Raji (cell line): ENCODE data around the gene GULP1.

ENCODE experiments used
- POLR2A ChIP-seq: IDR thresholded peaks from 2 replicates; pipeline ENCODE4 v1.6.1; 2011; ENCODE audit warnings: low read depth, low read length, control low read depth; ENCODE audit not compliant: insufficient read depth

The GULP1 gene

GRCh38 chr2:188314314-188315054 lies 22.8 kb downstream of the GULP1 start:
- TF ChIP-seq POLR2A: no peak

DNA sequence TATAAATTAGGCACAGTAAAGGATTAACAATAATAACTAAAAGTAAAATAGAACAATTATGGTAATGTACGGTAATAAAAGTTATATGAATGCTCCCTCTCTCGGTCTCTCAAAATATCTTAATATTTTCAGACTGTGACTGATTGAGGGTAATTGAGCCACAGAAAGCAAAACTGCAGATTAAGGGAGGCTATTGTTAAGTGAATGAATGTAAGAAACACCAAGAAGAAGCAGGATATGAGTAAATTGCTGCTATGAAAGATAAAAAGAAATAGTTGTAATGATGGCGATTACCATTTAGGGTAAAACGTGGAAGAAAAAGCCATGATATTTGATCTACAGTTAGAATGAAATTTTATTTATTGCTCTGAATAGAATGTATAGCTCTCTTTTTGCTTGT lies 24.1 kb downstream of the GULP1 start:
- TF ChIP-seq POLR2A: no peak

GRCh38 chr2:188316342-188316741 lies 24.7 kb downstream of the GULP1 start:
- TF ChIP-seq POLR2A: no peak

- no peak for TF ChIP-seq POLR2A
Observed at GRCh38 chr2:188316791-188317423, 25.2 kb downstream of the GULP1 start.

GRCh38 chr2:188318161-188318749 lies 26.6 kb downstream of the GULP1 start:
- no peak for TF ChIP-seq POLR2A

GRCh38 chr2:188319838-188320237 lies 28.2 kb downstream of the GULP1 start:
- no peak for TF ChIP-seq POLR2A

- no peak for TF ChIP-seq POLR2A
Observed at GRCh38 chr2:188320861-188321260, 29.2 kb downstream of the GULP1 start.

- TF ChIP-seq POLR2A: no peak
Observed at GRCh38 chr2:188322569-188323551, 31.2 kb downstream of the GULP1 start.

DNA sequence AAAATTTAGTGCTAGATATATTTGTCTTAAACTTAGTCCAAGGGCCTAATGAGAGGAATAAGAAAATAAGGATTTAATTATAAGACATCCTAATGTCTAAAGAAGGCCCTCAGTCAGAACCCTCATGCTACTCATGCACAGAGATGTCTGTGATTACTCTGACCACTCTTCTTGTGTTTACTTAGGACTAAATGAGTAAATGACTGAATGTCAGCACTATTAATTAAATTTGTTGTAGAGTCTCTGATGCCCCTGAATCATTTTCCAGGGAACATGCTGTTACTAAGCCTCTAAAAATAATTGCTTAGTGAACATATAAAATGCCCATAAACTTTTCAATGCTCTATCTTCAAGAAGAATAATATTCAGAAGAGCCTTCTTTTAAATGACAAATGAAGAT lies 32.4 kb downstream of the GULP1 start:
- TF ChIP-seq POLR2A: no peak

- no peak for TF ChIP-seq POLR2A
Observed at GRCh38 chr2:188326290-188326668, 34.6 kb downstream of the GULP1 start.

GRCh38 chr2:188326669-188327301 lies 35.1 kb downstream of the GULP1 start:
- TF ChIP-seq POLR2A: no peak

- no peak for TF ChIP-seq POLR2A
Observed at GRCh38 chr2:188327518-188328213, 36.0 kb downstream of the GULP1 start.

DNA sequence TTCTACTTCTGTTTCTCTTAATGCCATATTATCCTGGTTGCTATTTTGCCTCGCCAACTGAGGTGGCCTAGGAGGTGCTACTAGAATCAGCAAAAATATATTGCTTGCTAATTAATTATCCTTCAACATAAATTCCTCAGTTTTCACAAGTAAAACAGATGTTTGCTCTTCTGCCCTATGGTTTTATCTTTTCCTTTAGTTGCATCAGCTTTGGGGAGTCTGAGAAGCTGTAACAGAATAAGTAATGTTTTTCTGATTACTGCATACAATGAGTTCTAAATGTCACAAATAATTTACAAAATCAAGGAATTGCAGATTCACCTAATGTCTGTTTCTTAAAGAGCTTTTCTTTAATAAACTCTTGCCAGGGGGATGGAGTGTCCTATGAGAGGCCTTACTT lies 36.7 kb downstream of the GULP1 start:
- no peak for TF ChIP-seq POLR2A
